IMR-90 (cell line): Measurements from ENCODE around the gene CLIC1. TPM values are rescaled to one million over a fixed set of nuclear protein-coding genes. Genes with fewer than 3 reads are reported as not detected.

Experiments
- ATAC-seq: fragments of 200-7000 bp; cut with Tn5 transposase; 2 replicates; pipeline ENCODE4 v1.9.1; 2020; ENCODE audit warnings: low read depth, mild to moderate bottlenecking, moderate library complexity
- BruUV-seq: library from RNA; stranded (reverse); fragments of 400-500 nt; replicated peaks from 2 replicates; lab custom pipeline; 2021; lab: Mats Ljungman, UMichigan
- CTCF ChIA-PET: fragments of 300-600 bp; formaldehyde crosslinking; extraction: SDS; loops from one replicate; lab custom pipeline; 2021; ENCODE audit warnings: antibody characterized with exemption; lab: Yijun Ruan, JAX
- POLR2A ChIA-PET: fragments of 300-600 bp; sonication (Branson Sonifier 250); formaldehyde crosslinking; loops from one replicate; lab custom pipeline; 2022; ENCODE audit warnings: antibody characterized with exemption; ENCODE audit not compliant: unreplicated experiment; lab: Charles Lee
- DNase-seq: peaks from one replicate; pipeline ENCODE4 v3.0.0; 2013
- H2AFZ ChIP-seq: replicated peaks from 2 replicates; pipeline ENCODE3; 2013; ENCODE audit warnings: low read length, mild to moderate bottlenecking; ENCODE audit not compliant: poor library complexity
- H2AK5ac ChIP-seq: 2 replicates; pipeline ENCODE4 v1.6.1; 2013; ENCODE audit warnings: low read depth, low read length, inconsistent platforms
- H2AK9ac ChIP-seq: replicated peaks from 2 replicates; pipeline ENCODE3; 2013; ENCODE audit warnings: mild to moderate bottlenecking, low read depth, low read length, moderate library complexity; ENCODE audit not compliant: poor library complexity
- H2BK120ac ChIP-seq: 2 replicates; pipeline ENCODE4 v1.6.1; 2013; ENCODE audit warnings: low read depth, low read length, inconsistent platforms
- H2BK15ac ChIP-seq: 3 replicates; pipeline ENCODE4 v1.6.1; 2013; ENCODE audit warnings: low read depth, low read length, inconsistent platforms
- H2BK20ac ChIP-seq: 2 replicates; pipeline ENCODE4 v1.6.1; 2013; ENCODE audit warnings: low read depth, mild to moderate bottlenecking, inconsistent platforms, low read length, moderate library complexity
- H2BK5ac ChIP-seq: 2 replicates; pipeline ENCODE4 v1.6.1; 2013; ENCODE audit warnings: mild to moderate bottlenecking, low read depth, low read length, inconsistent platforms; ENCODE audit not compliant: poor library complexity, severe bottlenecking
- H3K14ac ChIP-seq: replicated peaks from 2 replicates; pipeline ENCODE4 v1.6.1; 2013; ENCODE audit warnings: low read depth, low read length, inconsistent platforms
- H3K18ac ChIP-seq: 2 replicates; pipeline ENCODE4 v1.6.1; 2013; ENCODE audit warnings: low read depth, low read length, control low read depth
- H3K23ac ChIP-seq: 2 replicates; pipeline ENCODE4 v1.6.1; 2013; ENCODE audit warnings: low read depth, low read length, inconsistent platforms
- H3K27ac ChIP-seq: 2 replicates; pipeline ENCODE4 v1.5.1; 2013; ENCODE audit warnings: mild to moderate bottlenecking, control low read depth, low read length; ENCODE audit not compliant: insufficient read depth
- H3K27me3 ChIP-seq: 2 replicates; pipeline ENCODE4 v1.6.1; 2013; ENCODE audit warnings: low read length; ENCODE audit not compliant: control insufficient read depth, insufficient read depth
- H3K36me3 ChIP-seq: 2 replicates; pipeline ENCODE4 v1.6.1; 2013; ENCODE audit warnings: low read length, mixed read lengths; ENCODE audit not compliant: control insufficient read depth, insufficient read depth
- H3K4ac ChIP-seq: 2 replicates; pipeline ENCODE4 v1.6.1; 2013; ENCODE audit warnings: low read depth, low read length, inconsistent platforms
- H3K4me1 ChIP-seq: 2 replicates; pipeline ENCODE4 v1.6.1; 2013; ENCODE audit warnings: low read length, mixed read lengths; ENCODE audit not compliant: control insufficient read depth, insufficient read depth
- H3K4me2 ChIP-seq: 2 replicates; pipeline ENCODE4 v1.6.1; 2013; ENCODE audit warnings: low read depth, mild to moderate bottlenecking, control low read depth, low read length, moderate library complexity
- H3K4me3 ChIP-seq: 2 replicates; pipeline ENCODE4 v1.5.1; 2013; ENCODE audit warnings: low read depth, mild to moderate bottlenecking, control low read depth, low read length, moderate library complexity; ENCODE audit not compliant: insufficient read depth
- H3K56ac ChIP-seq: 2 replicates; pipeline ENCODE4 v1.6.1; 2013; ENCODE audit warnings: low read length, inconsistent platforms; ENCODE audit not compliant: insufficient read depth; ENCODE audit errors: extremely low read depth
- H3K79me1 ChIP-seq, 2 experiments: 2 replicates each; pipeline ENCODE4 v1.6.1; 2013; ENCODE audit warnings: low read length in 2 of 2, inconsistent platforms in 1 of 2, low read depth in 1 of 2
- H3K9ac ChIP-seq: 2 replicates; pipeline ENCODE4 v1.6.1; 2013; ENCODE audit warnings: low read depth, low read length, control low read depth
- H3K9me1 ChIP-seq: 2 replicates; pipeline ENCODE4 v1.6.1; 2013; ENCODE audit warnings: low read length, inconsistent platforms; ENCODE audit not compliant: insufficient read depth
- H3K9me3 ChIP-seq: 2 replicates; pipeline ENCODE4 v1.6.1; 2013; ENCODE audit warnings: low read length; ENCODE audit not compliant: control insufficient read depth, insufficient read depth
- H4K20me1 ChIP-seq: 2 replicates; pipeline ENCODE4 v1.6.1; 2013; ENCODE audit warnings: low read length, inconsistent platforms; ENCODE audit not compliant: insufficient read depth
- H4K5ac ChIP-seq: 2 replicates; pipeline ENCODE4 v1.6.1; 2013; ENCODE audit warnings: mild to moderate bottlenecking, low read depth, low read length, control low read depth
- H4K8ac ChIP-seq, 2 experiments: 2 replicates each; pipeline ENCODE4 v1.6.1; 2013; ENCODE audit warnings: low read depth in 2 of 2, low read length in 2 of 2, control low read depth in 1 of 2, inconsistent platforms in 1 of 2
- H4K91ac ChIP-seq: 2 replicates; pipeline ENCODE4 v1.6.1; 2013; ENCODE audit warnings: low read depth, low read length, inconsistent platforms; ENCODE audit not compliant: insufficient read depth
- BHLHE40 ChIP-seq: fragments of 150-350 bp; IDR thresholded peaks from 2 replicates; pipeline ENCODE4 v1.6.1; 2016; ENCODE audit warnings: mild to moderate bottlenecking, low read depth, low read length
- MAZ ChIP-seq: IDR thresholded peaks from 2 replicates; pipeline ENCODE4 v1.6.1; 2012; ENCODE audit warnings: low read depth, mild to moderate bottlenecking, low read length, improper control_type of control experiment, moderate library complexity, borderline replicate concordance
- MXI1 ChIP-seq: IDR thresholded peaks from 2 replicates; pipeline ENCODE4 v1.6.1; 2012; ENCODE audit warnings: low read depth, mild to moderate bottlenecking, low read length, moderate library complexity, borderline replicate concordance
- RAD21 ChIP-seq: IDR thresholded peaks from 2 replicates; pipeline ENCODE4 v1.6.1; 2012; ENCODE audit warnings: low read length, improper control_type of control experiment
- RCOR1 ChIP-seq: IDR thresholded peaks from 2 replicates; pipeline ENCODE4 v1.6.1; 2012; ENCODE audit warnings: mild to moderate bottlenecking, low read length, improper control_type of control experiment; ENCODE audit not compliant: insufficient replicate concordance
- WGBS, 2 experiments: methylation state at CpG; one replicate each; pipeline versions ENCODE4 v1.1.5 to v1.1.7; 2013; ENCODE audit warnings: missing lambda C conversion rate in 2 of 2; ENCODE audit not compliant: insufficient read length in 1 of 2; ENCODE audit errors: extremely low coverage in 2 of 2; 5-methylcytosine and 5-hydroxymethylcytosine counted together
- dilution Hi-C: fragments of 300-500 bp; cut with HindIII; formaldehyde crosslinking; loops from one replicate; pipeline ENCODE4 v1.14.3; 2018; ENCODE audit warnings: low sequenced_read_pairs; ENCODE audit not compliant: unreplicated experiment
- in situ Hi-C: fragments of 300-500 bp; cut with MboI; formaldehyde crosslinking; loops from 3 replicates; pipeline ENCODE4 v1.14.3; 2019; ENCODE audit warnings: low sequenced_read_pairs, inconsistent platforms, mixed read lengths
- intact Hi-C: fragments of 100-400 bp; cut with micrococcal nuclease; formaldehyde crosslinking; loops from 2 replicates; pipeline ENCODE4 v1.10.0; 2022
- polyA plus RNA-seq, 3 experiments: library from polyadenylated mRNA; depleted of rRNA; stranded (reverse); fragments of >200 nt; gene quantifications; 2 replicates each; pipeline ENCODE4 v1.2.3, GENCODE V29; 2012; ENCODE audit warnings: low replicate concordance in 1 of 3
- total RNA-seq: library from RNA; depleted of rRNA; stranded (reverse); fragments of >200 nt; gene quantifications from 2 replicates; pipeline ENCODE4 v1.2.3, GENCODE V29; 2012
- TF ChIP-seq, protein P1 (sequence below): fragments of 150-350 bp; IDR thresholded peaks from 2 replicates; pipeline ENCODE4 v1.6.1; 2017; ENCODE audit warnings: mild to moderate bottlenecking, antibody characterized with exemption, low read length, low read depth

Gene CLIC1
- total and polyA plus RNA-seq, 2 of the 4 experiments (the other 2 are of a cell fraction): 706 to 1,185 TPM

- TF ChIP-seq RCOR1: no peak
- no peak for TF ChIP-seq RAD21
These were observed 4.3 kb upstream of the CLIC1 start (continued) for GRCh38 chr6:31740397-31741223.

DNA sequence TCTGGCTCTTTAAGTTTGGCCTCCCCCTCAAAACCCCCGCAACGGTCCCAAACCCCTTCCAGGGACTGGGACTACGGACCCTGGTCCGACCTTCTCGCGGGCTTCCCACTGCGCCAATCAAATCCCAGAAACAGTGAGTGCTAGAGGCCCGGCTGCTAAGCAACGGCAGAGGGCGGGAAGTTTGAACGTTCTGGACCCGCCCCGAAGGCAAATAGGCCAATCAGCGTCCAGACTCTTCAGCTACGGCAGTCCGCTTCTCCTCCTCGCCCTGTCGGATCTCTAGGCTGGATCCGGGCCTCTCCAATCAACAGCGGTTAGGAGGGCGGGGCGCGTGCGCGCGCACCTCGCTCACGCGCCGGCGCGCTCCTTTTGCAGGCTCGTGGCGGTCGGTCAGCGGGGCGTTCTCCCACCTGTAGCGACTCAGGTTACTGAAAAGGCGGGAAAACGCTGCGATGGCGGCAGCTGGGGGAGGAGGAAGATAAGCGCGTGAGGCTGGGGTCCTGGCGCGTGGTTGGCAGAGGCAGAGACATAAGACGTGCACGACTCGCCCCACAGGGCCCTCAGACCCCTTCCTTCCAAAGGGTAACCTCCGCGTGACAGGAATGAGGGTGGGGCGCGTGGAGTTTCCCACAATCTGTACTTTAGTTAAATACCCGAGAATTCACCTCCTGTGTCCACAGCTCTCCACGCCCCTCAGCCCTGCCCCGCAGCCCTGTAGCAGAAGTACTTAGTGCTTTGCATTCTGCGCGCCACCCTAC lies 3.5 kb upstream of the CLIC1 start, which contains the start of gene MSH5:
Gene MSH5 (plus strand): TSS at position 367 of the 758 bp plus-strand sequence. CDS start 462 bp downstream, outside the sequence.
- dilution Hi-C loops: no loop called here
- Histone ChIP-seq H3K9ac (peak within 1 kb of the TSS; percentile 72), H3K18ac (no peak within 1 kb of the TSS), H2BK15ac (peak within 1 kb of the TSS; percentile 49; the same call in 1 of the 3 replicates), H3K9me1 (peaks cover 13% of the 10 kb centered on the region), H3K4me3 (peak within 1 kb of the TSS; percentile 73), H3K27ac (peak within 1 kb of the TSS; percentile 68; the same call in 1 of the 2 replicates), H3K4me1 (peaks cover 13% of the 10 kb centered on the region), H2BK5ac (peak within 1 kb of the TSS; percentile 51), H3K27me3 (no peaks in the 10 kb centered on the region), H4K8ac (peak within 1 kb of the TSS; percentile 74 to 97), H3K56ac (peak within 1 kb of the TSS; percentile 93), H3K14ac (peak within 1 kb of the TSS; percentile 95), H2BK20ac (peak within 1 kb of the TSS; percentile 53; the same call in 1 of the 2 replicates), H2AFZ (peak within 1 kb of the TSS; percentile 96), H4K5ac (no peak within 1 kb of the TSS), H4K20me1 (peaks cover 3% of the 10 kb centered on the region; the same call in 1 of the 2 replicates), H2AK9ac (peak within 1 kb of the TSS; percentile 90), H2AK5ac (peak within 1 kb of the TSS; percentile 91), H3K23ac (peak within 1 kb of the TSS; percentile 87), H3K4ac (peak within 1 kb of the TSS; percentile 93), H4K91ac (peak within 1 kb of the TSS; percentile 94), H3K79me1 (peaks cover 13 to 58% of the 10 kb centered on the region in 2 experiments; a peak in 3 of 4 replicates), H3K36me3 (peaks cover 3% of the 10 kb centered on the region), H2BK120ac (peak within 1 kb of the TSS; percentile 87; the same call in 1 of the 2 replicates), H3K4me2 (peak within 1 kb of the TSS; percentile 82), H3K9me3 (no peaks in the 10 kb centered on the region)
- TF ChIP-seq MAZ: no peak
- TF ChIP-seq, protein P1, sequence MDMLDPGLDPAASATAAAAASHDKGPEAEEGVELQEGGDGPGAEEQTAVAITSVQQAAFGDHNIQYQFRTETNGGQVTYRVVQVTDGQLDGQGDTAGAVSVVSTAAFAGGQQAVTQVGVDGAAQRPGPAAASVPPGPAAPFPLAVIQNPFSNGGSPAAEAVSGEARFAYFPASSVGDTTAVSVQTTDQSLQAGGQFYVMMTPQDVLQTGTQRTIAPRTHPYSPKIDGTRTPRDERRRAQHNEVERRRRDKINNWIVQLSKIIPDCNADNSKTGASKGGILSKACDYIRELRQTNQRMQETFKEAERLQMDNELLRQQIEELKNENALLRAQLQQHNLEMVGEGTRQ: peak; percentile 43
- TF ChIP-seq BHLHE40: peak; percentile 79
- peak; percentile 90 for TF ChIP-seq MXI1
- in situ Hi-C loops: no loop called here
- ATAC-seq (peak; percentile 88), DNase-seq (peak; percentile 99)
- ChIA-PET POLR2A (interaction anchor here (0.5 to 0.7 kb wide), 3 partner anchors 12 to 1567 kb away, joined by 3 to 15 read pairs (median 3); no protein-coding TSS in a partner anchor), CTCF (interaction anchor here (0.9 kb wide), 1 partner anchor 90 kb away, joined by 3 read pairs; no protein-coding TSS in a partner anchor)
- WGBS, 2 experiments: 0% methylated on average over 23 of the region's 58 CpGs; no CpG with 5 or more reads in 1 of the 2 experiments
- no TSS peak for BruUV-seq
- intact Hi-C loops: loop anchor here (2.0 kb wide), 1 partner anchor 55 kb away; the partner anchor contains the start of gene VARS1
